ENCODE results near the gene MAPKAP1.

MAPKAP1 gene

DNA sequence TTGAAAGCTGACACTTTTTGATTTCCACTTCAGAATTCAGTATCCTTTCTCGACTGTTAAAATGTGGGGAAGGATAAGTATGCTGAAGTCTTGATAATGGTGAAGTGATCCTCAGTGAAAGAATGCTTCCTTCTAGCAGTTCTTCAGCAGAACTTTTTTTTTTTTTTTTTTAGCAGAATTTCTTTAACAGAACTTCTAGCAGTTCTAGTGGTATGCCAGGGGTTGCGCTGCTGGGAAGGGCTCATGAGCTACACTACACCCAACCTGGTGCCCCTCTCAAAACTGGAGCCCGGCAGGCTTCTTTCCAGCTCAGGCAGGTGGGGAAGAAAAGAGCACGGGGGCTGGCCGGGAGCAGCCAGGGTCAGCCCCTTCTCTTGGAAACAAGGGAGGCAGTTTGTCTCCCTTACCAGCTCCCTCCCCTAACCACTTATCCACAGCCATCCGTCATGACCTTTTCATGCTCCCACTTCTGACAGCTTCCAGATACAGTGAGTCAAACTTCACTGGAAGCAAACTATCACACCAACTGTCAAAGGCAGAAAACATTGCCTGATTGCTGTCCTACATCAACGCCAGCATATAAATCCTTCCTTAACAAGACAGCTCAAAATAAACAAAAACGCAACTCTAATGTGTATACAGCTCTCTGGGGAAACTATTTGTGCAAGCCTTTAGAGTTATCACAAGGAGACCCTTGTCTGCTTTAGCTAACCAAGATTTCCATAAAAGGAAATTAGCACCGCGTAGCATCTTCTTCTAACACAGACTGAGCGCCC is 233.9 kb downstream of the MAPKAP1 start:
- no peak for DNase-seq

DNA sequence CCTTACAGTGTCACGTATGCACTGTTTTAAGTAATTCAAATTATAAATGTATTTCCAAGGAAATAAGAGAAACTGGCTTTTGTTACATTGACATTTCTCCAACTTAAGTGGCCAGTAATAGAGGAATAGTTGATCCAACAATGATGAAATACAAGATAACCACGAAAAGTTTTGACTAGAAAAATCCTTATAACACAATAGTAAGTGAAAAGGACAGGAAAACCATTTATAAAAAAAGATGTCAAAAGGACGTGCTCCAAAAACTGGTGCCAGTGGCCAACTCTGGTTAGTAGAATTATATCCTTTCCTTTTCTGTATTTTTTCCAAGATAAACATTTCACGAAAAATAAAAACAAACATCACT is 234.5 kb downstream of the MAPKAP1 start:
- no peak for DNase-seq

DNA sequence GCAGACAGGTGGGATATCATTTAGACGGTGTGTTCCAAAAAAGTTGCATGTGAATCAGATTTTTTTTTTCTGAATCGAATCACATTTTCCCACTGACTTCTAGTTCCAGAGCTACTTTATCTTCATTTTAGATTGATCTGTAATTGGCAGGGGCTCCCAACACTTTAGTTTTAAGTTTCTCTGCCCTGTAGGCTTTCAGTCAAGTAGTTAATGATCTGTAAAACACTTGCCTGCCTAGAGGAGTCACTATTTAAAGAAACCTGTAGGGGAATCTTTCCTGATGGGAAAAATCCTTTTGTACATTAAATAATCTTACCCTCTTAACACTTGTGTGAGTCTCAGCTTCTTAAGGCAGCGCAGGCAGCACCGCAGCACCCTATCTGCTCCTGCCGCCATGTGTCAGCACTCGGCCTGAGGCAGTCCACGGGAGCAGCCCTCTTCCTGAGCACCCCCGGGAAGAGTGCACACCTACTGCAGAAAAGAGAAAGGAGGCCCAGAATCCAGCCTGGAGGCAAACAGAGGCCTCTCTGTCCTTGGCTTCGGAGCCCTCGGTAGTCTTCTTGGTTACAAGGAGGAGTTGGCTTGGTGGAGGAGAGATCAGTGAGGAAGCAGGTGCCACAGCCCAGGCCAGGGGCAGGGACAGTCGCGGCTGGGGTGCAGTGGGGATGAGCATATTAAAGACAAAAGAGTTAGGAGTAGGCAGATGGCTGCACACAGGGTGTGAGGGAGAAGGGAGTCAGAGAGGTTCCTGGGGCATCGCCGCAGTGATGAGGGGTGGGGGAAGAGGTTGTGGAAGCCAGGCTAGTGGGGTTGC is 236.0 kb downstream of the MAPKAP1 start:
- DNase-seq: no peak

DNA sequence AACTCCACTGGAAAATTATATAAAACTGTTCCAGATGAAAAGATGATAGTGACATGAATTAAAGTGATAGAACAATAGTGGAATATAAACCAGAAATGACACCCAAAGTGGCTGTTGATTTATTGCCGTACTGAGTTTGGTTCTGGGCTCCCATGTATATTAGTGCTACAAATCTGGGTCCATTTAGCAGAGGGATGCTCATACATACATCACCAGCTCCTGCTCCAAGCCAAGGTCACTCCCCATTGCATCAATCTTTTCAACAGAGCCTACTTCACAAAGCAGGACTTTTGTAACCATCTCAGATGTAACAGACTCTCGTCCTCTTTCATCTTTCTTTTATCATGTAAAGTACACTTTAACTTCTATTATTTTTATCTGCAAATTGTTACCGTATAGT is 236.8 kb downstream of the MAPKAP1 start:
- DNase-seq: no peak

DNA sequence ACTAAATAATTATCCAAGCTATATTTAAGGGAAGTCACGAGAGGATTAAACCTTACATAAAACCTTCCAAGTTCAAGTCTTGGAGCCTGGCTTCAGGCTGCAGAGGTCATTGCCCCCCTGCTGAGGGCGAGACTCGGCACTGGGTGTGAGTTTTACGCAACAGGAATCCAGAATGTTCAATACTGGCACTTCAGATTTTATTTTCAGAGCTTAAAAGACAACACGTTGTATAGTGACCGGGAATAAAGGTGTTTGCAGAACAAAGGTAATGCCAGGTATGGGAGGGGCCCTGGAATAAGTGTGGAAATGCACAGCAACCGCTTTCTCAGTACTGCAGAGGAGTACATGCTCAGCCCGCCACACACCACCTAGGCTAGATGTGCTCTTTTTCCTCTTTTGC is 238.4 kb downstream of the MAPKAP1 start:
- no peak for DNase-seq

DNA sequence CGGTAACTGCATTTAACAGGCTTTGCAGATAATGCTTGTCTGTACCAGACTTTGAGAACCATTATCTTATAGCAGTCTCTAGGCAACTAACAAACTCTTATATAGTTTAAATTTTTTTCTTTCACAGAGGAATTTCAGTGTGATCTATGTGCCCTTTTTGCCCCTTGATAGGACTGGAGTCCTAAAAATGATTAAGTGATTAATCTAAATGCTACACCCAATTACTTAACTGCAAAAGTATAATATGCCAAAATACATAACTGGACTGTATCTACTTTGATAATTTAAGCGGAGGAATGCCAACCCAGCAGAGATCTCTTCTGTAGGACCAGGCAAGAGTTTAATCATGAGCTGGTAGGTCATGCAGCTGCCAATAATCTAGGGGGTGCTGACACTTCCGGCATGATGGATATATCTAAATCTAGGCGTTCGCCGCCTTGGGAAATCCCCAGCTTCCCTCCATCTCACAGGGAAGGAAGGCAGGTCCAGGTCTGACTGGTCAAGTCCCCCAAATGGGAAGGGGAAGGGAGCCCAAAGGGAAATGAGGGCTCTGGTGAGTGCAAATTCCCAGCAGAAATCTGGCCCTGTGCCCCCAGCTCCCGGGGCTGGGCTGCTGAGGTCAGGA is 239.8 kb downstream of the MAPKAP1 start:
- DNase-seq: no peak

DNA sequence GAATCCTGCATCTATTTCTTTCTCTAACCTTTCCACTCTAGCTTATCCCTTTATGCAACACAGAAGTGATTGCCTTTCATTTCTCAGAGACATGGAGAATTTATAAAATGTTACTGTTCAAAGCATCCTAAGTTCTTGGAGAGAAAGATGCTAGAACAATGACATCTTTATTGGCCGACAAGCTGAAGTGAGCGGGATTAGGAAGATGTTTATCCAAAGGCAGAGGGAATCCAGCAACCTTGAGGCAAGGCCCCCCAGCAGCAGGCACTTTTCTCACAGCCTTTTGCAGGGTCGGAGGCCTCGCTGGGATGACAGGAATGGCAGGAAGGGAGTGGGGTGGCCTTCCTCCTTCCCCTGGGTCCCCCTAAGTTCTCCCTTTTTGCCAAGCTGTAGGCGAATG is 240.6 kb downstream of the MAPKAP1 start:
- DNase-seq: no peak

DNA sequence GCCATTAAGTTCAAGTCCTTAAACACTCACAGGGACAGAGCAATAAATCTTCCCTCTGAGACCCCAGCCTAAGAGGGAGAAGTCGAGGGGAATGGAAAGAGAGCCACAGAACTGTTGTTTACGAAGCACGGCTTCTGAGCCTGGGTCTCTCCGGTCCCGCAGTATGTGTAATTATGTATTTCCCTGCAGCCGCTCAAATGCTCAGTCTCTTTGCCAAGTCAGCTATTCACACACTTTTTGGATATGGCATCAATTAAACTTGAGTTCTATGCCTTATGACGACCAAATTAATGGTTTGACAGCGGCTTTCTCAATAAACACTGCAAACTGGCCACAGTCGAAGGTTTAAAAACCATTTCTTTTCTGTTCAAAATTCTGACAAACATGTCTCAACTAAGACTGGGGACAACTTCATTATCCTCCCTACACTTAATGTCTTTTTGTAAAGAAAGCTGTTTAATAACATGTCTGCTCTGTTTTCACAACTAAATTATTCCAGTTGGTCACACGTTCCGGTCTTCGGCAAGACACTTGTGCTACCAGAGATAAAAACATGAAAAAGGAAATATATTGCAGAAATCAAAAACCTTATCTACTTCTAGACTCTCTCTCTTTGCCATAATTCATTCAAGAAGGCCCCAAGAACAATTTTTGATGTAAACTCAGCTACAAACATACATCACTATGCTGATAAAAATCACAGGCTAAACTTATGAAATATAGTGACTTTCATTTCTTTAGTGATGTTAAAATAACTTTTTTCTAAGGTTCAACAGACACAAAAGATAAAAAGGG is 242.2 kb downstream of the MAPKAP1 start:
- no peak for DNase-seq

DNA sequence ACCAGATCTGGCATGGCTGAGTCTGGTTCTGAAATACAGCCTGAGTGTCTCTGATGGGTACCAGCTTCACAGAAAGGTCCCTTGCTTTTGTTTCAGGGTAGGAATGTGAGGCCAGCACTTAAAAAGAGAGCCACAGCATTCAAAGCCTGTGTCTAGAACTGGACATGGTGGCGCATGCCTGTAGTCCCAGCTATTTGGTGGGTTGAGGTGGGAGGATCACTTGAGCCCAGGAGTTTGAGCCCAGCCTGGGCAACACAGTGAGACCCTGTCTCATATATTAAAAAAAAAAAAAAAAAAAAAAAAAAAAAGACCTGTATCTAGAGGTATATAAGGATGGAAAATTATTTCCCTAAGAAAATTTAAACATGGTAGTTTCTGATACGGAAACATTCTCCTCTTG is 243.1 kb downstream of the MAPKAP1 start:
- DNase-seq: no peak

DNA sequence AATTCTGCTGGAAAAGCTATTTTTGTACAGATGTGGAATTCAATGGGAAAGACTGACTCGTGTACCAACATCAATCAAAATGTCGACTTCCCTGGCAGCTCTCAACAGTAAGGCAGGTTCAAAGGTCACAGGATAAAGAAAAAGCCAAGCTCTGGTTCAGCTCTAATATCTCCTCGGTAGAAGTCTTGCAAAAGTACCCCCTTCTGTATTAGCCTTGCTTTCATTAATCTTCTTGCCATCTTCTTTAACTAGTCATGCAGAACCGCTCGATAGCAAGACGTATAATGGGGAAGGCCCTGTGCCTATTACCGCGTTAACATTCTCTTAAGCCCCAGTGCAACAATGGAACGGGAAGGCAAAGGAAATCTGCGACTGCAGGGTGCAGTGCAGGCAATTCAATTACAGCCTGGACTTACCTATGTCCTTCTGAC is 244.1 kb downstream of the MAPKAP1 start:
- no peak for DNase-seq

DNA sequence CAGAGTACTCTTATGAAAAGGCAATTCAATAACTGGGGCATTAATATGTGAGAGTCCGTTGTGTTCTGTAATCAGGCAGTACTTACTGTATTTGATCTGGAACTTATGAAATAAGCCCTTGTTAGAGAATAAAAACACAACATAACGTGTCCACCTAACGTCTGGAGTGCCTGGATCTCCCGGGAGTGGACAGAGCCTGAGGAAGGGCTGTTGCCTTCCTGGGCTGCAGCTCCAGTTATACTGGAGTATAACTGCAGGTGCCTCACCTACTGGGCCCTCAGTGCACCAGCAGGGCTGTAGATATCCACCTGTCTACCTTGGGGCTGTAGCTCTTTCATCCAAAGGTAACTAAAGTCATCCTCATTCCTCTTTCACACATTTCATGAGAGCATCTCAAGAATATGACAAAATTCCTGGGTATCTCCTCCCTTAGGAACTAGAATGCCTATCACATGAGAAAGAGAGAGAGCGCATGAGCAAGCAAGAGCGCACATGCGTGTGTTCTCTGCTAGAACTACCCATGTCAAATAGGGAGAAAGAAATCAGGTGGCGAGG is 245.3 kb downstream of the MAPKAP1 start:
- DNase-seq: no peak

DNA sequence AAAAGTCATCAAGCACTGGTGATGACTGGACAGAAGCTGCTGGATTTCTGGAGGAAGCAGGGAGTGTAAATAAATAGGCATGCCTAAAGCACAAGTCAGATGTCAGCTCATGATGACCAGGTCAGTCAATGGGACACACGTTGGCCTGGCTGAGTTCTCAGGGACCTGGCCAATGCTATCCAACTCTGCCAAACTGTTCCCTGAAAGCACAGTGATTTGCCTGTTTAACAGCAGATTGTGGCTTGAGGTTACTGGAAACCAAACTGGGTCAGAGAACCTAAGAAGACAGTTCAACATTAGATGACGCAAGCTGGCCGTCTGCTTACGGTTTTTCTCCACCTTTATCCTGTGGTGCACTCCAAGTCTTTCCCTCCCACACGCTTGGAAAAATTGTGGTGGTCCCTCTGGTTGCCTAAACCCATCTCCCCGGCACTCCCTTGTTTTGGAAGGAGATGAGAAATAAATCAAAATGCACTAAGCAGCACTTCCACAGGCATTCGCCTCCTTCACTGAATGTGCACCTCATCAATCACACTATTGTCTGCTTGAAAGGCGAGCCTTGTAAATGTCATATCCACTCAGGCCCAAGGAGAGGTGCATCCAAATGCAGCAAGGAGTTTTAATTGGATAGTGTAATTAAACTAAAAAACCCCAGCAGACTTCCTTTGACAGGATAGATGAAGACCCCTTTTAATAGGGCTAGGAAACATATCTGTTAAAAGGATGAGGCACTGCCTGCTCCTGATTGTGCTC is 245.9 kb downstream of the MAPKAP1 start:
- no peak for DNase-seq

DNA sequence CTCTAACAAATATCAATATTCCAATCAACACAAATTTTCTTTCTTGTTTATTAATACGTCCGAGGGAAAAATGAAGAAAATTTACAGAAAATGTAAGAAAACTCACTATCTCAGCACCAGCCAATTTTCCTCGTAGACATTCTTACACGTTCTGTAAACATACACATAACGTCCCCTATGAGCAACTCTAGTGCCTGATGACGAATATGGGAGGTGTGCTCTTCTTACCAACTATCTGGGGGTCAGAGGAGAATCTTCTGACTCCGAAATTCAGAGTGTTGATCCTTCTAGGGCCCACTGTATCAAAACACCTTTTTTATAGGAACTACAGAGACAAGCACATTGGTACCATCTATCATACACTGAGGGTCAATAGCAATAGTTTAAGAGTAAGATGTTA is 246.7 kb downstream of the MAPKAP1 start:
- no peak for DNase-seq

DNA sequence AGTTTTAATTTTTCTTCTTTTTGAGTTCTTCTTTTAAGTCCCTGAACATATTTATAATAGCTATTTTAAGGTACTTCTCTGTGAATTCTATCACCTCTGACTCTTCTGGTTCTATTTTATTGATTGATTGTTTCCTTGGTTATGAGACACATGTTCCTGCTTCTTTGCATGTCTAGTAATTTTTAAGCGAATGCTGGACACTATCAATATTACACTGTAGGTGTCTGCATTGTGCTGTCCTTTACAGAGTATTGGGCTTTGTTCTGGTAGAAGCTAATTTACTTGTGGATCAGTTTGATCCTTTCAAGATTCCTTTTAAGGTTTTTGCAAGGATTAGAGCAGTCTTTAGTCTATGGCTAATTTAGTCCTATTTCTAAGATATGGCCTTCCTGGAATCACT is 249.7 kb downstream of the MAPKAP1 start:
- DNase-seq: no peak

DNA sequence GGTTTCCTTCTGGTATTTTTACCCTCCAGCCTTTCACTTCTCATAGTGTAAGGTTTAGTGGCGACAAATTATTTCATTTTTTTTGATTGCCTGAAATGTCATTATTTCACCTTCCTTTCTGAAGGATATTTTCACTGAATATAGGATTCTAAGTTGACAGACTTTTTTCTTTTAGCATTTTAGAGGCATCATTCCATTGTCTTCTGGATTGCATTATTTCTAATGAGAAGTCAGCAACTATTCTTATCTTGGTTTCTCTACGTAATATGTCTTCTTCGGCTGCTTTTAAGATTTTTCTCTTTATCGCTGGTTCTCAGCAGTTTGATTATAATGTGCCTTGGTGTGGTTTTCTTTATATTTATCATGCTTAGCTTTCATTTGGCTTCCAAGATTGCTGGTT is 251.1 kb downstream of the MAPKAP1 start:
- no peak for DNase-seq

DNA sequence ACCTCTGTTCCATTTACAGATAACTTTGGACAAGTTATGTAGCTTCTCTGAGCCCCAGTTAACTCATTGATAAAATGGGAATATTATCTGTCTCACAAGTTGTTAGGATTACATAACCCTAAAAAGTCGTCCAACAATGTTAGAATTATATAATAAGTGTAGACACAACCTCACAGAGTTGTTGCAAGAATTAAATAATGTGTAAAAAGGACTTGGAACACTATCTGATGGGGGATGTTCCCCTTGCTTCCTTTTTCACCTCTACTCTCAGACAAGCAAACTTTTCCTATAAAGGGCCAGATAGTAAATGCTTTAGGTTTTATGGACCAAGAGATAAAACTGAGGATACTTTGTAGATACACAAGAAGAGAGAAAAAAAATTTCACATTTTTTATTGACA is 251.9 kb downstream of the MAPKAP1 start:
- DNase-seq: no peak

DNA sequence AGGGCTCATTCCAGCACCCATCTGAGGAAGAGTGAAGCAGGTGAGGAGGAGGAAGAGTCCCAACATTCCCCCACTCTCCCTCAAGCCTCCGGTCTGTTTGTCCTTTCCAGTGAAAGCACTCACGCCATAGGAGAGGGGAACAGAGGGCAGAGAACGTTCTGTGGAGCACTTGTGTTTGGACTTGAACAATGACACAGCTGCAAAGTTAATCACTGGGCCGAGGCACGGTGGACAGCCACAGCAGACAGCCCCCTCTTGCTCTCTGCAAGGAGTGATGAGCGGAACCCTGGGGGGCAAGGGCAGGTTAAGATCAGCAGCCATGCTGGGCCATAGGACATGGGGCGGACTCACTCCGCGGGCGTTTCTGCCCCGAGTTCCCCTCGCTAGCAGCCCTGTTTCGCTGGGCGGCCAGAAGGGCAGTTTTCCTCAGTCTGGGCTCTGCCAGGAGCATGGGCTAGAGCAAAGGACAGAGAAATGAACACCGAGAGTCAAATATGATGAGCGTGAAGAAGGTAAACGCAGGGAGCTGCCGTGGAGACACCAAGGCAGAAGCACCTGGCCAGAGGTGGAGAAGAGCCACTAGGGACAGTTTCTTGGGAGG is 259.7 kb downstream of the MAPKAP1 start:
- no peak for DNase-seq

DNA sequence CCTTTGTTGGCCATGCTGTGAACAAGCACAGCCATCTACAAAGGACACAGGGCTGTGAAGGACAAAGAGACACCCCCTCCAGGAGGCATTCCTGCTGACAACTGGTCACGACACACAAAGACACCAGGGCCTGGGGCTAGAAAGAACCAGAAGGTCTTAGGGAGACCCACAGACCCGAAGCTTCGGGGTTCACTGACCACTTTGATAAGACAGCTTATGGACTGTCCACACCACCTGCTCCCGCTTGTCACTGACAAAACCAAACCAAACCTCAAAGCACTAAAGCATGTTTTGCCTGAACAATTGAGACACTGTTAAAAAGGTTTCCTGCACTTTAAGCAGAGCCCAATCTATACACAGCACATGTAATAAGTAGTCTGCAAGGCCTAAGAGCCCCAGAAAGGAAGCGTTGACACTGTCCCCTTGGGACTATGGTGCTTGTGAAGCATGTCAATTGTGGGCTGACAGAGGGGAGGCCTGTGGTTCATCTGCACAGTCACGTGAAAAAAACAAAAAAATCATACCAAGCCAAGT is 260.4 kb downstream of the MAPKAP1 start:
- DNase-seq: no peak

DNA sequence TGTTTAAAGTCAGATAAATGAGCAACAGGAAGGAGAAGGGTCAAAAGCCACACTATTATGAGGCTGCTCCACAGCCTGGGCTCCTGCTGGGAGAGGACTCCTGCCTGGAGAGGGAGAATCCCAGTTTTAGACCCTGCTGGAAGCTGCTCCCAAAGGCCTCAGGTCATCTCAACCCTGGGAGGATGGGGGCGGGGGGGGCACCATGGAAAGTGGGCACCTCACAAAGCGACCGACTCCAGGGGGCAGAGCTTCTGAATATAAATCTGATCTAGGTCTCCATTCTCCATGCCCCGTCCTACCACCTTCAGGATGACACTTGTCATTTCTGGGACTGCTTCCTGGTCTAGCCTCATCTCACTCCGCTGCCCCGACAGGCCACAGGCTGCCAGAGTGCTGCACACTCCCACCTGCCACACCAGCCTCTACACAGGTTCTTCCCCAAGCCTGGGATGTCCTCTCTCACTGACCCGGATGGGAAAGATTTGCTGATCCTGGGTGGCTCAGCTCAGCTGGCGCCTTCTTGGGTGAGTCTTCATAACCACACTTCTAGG is 262.0 kb downstream of the MAPKAP1 start:
- no peak for DNase-seq

DNA sequence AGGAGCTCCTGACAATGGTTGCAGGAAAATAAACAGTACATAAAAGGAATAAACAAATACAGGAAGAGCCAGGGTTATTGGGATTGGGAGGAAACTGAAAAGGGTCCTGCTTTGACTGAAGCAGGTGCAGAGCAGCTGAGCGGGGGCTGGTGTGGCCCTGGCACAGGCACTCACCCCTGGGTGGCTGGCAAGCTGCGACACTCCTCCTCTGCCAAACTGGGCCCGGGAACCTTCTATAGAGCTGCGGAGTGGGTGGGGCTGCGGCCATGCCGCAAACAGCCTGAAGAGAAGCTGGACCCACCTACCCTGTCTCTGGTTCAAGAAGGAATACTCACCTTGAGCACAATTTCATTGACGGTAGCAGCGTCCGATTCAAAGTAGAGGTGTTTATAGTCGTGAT is 262.8 kb downstream of the MAPKAP1 start:
- no peak for DNase-seq

DNA sequence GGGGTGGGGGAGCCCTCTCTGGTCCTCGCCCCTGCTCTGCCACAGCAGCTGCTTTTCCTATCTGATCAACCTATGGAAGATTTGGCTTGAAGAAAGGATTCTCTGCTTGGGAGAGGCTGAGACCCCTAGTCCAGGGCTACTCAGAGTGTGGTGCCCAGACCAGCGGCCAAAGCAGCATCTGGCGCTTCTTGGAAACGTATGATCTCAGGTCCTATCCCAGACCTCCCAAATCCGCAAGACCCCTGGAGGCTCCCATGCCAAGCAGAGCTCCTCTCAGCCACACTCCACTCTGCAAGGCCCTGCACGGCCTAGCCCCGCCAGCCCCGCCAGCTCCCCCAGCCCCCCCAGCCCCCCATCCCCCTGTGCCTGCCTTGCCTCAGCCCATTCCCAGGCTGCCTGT is 263.6 kb downstream of the MAPKAP1 start:
- no peak for DNase-seq

Measured in NCI-H2171 (cell line).